PC-9 (cell line): ENCODE data around the gene CCDC60. TPM values are rescaled to one million over a fixed set of nuclear protein-coding genes. Genes with fewer than 3 reads are reported as not detected.

Experiments
- BruUV-seq: library from RNA; stranded (reverse); fragments of 400-500 nt; replicated peaks from 2 replicates; lab custom pipeline; 2021; lab: Mats Ljungman, UMichigan
- CTCF ChIA-PET: fragments of 300-600 bp; sonication (Branson Sonifier 250); formaldehyde crosslinking; loops from one replicate; lab custom pipeline; 2022; ENCODE audit warnings: antibody characterized with exemption; lab: Charles Lee
- POLR2A ChIA-PET: fragments of 300-600 bp; sonication (Branson Sonifier 250); formaldehyde crosslinking; loops from one replicate; lab custom pipeline; 2022; ENCODE audit warnings: antibody characterized with exemption; ENCODE audit not compliant: unreplicated experiment; lab: Charles Lee
- DNase-seq, 2 experiments: peaks; one replicate each; pipeline versions ENCODE4 v3.0.0 to v3.0.0-alpha.2; 2015 to 2022; ENCODE audit warnings: mixed read lengths in 1 of 2
- H2AFZ ChIP-seq: fragments of 200-600 bp; sonication (generic); 2 replicates; pipeline ENCODE4 v1.8.1; 2017; ENCODE audit warnings: antibody characterized with exemption
- H3F3A ChIP-seq: fragments of 200-600 bp; sonication (generic); 2 replicates; pipeline ENCODE4 v1.8.1; 2017; ENCODE audit warnings: antibody characterized with exemption, mild to moderate bottlenecking, low read depth; ENCODE audit not compliant: insufficient read depth
- H3K27ac ChIP-seq: fragments of 200-600 bp; sonication (generic); 2 replicates; pipeline ENCODE4 v1.6.1; 2016; ENCODE audit warnings: mixed run types
- H3K27me3 ChIP-seq: fragments of 200-600 bp; sonication (generic); 2 replicates; pipeline ENCODE4 v1.6.1; 2016; ENCODE audit warnings: low read depth, mixed run types; ENCODE audit not compliant: insufficient read depth
- H3K36me3 ChIP-seq: fragments of 200-600 bp; sonication (generic); 2 replicates; pipeline ENCODE4 v1.6.1; 2016; ENCODE audit warnings: low read depth, mixed run types
- H3K4me1 ChIP-seq: fragments of 200-600 bp; sonication (generic); replicated peaks from 2 replicates; pipeline ENCODE4 v1.6.1; 2016; ENCODE audit warnings: mixed run types; ENCODE audit not compliant: insufficient read depth
- H3K4me2 ChIP-seq: fragments of 200-600 bp; sonication (generic); 2 replicates; pipeline ENCODE4 v1.6.1; 2017; ENCODE audit warnings: mixed run types
- H3K4me3 ChIP-seq: fragments of 200-600 bp; sonication (generic); 2 replicates; pipeline ENCODE4 v1.6.1; 2016; ENCODE audit warnings: mixed run types
- H3K79me2 ChIP-seq: fragments of 200-600 bp; sonication (generic); 2 replicates; pipeline ENCODE4 v1.6.1; 2017; ENCODE audit warnings: low read depth, mixed run types
- H3K9me2 ChIP-seq: fragments of 200-600 bp; sonication (generic); 2 replicates; pipeline ENCODE4 v1.8.1; 2017; ENCODE audit warnings: mild to moderate bottlenecking; ENCODE audit not compliant: insufficient read depth
- H3K9me3 ChIP-seq: fragments of 200-600 bp; sonication (generic); 2 replicates; pipeline ENCODE4 v1.8.1; 2016; ENCODE audit warnings: low read depth; ENCODE audit not compliant: insufficient read depth
- H4K20me1 ChIP-seq: fragments of 200-600 bp; sonication (generic); 2 replicates; pipeline ENCODE4 v1.8.1; 2017; ENCODE audit not compliant: insufficient read depth
- EZH2 ChIP-seq: fragments of 200-600 bp; sonication (generic); IDR thresholded peaks from 2 replicates; pipeline ENCODE4 v1.8.0; 2017; ENCODE audit warnings: antibody characterized with exemption, low read depth
- intact Hi-C: fragments of 100-400 bp; cut with micrococcal nuclease; formaldehyde crosslinking; loops from one replicate; pipeline ENCODE4 v1.10.0; 2022; ENCODE audit not compliant: unreplicated experiment
- total RNA-seq: library from RNA; stranded (reverse); gene quantifications from 2 replicates; pipeline ENCODE4 v1.2.3, GENCODE V29; 2021
- TF ChIP-seq, protein P1 (sequence below): fragments of 200-600 bp; sonication (generic); conservative IDR thresholded peaks from 2 replicates; pipeline ENCODE4 v1.6.1; 2017; ENCODE audit warnings: mixed run types, antibody characterized with exemption, mild to moderate bottlenecking, moderate library complexity

Gene CCDC60
- total RNA-seq, 1 experiment from 2014 or later: not detected

DNA sequence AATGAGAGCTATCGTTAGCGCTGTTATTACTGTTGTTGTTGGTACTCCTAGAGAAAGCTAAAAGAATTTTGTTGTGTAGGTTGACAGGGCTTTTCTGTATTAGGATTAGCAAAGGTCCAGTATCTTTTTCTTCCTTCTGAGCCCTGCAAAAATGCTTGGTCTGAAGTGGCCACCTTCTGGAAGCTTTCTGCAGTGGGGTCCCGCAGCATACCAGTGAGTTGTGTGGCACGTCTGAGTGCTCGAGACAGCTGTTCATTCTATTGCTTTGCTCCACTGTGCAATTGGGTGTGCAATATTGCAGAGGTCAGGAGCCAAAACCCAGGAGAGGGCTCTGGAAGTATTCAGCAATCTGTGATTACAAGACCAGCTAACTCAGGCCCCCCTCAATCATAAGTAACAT is 57.1 kb downstream of the CCDC60 start:
- Histone ChIP-seq H3K4me1 (no peaks in the 10 kb centered on the region), H3K4me2 (no peak overlapping the region), H3K79me2 (no peaks in the 10 kb centered on the region), H3K36me3 (no peaks in the 10 kb centered on the region), H2AFZ (no peak overlapping the region), H3K27me3 (0 out of 2 replicates have a peak, but pooled peaks cover 5% of the 10 kb centered on the region), H3F3A (no peaks in the 10 kb centered on the region), H3K9me2 (no peaks in the 10 kb centered on the region), H3K27ac (no peak overlapping the region), H3K4me3 (no peak overlapping the region), H3K9me3 (no peaks in the 10 kb centered on the region), H4K20me1 (no peaks in the 10 kb centered on the region)
- no TSS peak for BruUV-seq
- POLR2A ChIA-PET: no interaction called here
- DNase-seq: no peak
- CTCF ChIA-PET: no interaction called here
- TF ChIP-seq, protein P1, sequence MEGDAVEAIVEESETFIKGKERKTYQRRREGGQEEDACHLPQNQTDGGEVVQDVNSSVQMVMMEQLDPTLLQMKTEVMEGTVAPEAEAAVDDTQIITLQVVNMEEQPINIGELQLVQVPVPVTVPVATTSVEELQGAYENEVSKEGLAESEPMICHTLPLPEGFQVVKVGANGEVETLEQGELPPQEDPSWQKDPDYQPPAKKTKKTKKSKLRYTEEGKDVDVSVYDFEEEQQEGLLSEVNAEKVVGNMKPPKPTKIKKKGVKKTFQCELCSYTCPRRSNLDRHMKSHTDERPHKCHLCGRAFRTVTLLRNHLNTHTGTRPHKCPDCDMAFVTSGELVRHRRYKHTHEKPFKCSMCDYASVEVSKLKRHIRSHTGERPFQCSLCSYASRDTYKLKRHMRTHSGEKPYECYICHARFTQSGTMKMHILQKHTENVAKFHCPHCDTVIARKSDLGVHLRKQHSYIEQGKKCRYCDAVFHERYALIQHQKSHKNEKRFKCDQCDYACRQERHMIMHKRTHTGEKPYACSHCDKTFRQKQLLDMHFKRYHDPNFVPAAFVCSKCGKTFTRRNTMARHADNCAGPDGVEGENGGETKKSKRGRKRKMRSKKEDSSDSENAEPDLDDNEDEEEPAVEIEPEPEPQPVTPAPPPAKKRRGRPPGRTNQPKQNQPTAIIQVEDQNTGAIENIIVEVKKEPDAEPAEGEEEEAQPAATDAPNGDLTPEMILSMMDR: no peak
- TF ChIP-seq EZH2: no peak
- intact Hi-C loops: no loop called here

- Histone ChIP-seq H3K9me3 (no peaks in the 10 kb centered on the region), H3F3A (no peaks in the 10 kb centered on the region), H3K36me3 (no peaks in the 10 kb centered on the region), H2AFZ (no peak overlapping the region), H3K27ac (no peak overlapping the region), H3K27me3 (no peaks in the 10 kb centered on the region), H3K9me2 (no peaks in the 10 kb centered on the region), H3K4me3 (no peak overlapping the region), H3K79me2 (no peaks in the 10 kb centered on the region), H3K4me2 (no peak overlapping the region), H4K20me1 (no peaks in the 10 kb centered on the region), H3K4me1 (no peaks in the 10 kb centered on the region)
- ChIA-PET CTCF (no interaction called here), POLR2A (no interaction called here)
- DNase-seq: no peak
- intact Hi-C loops: no loop called here
- BruUV-seq: no TSS peak
- TF ChIP-seq, protein P1: no peak
- TF ChIP-seq EZH2: no peak
Observed at GRCh38 chr12:119393677-119394076, 59.1 kb downstream of the CCDC60 start.

DNA sequence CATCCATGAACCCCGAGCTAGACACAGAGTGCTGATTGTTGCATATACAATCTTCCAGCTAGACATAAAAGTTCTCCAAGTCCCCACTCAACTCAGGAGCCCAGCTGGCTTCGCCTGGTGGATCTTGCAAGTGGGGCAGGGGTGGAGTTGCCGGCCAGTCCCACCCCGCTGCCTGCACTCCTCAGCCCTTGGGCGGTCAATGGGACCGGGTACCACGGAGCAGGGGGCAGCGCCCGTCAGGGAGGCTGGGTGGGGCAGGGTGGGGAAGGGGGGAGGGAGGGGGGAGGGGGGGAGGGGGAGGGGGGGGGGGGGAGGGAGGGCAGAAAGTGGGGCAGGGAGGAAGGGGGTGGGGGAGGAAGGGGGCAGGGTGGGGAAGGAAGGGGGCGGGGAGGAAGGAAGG is 63.0 kb downstream of the CCDC60 start:
- Histone ChIP-seq H3K9me3 (no peaks in the 10 kb centered on the region), H3K27ac (no peak overlapping the region), H3K4me1 (no peaks in the 10 kb centered on the region), H3K4me2 (no peak overlapping the region), H3K36me3 (no peaks in the 10 kb centered on the region), H3K9me2 (no peaks in the 10 kb centered on the region), H3K4me3 (no peak overlapping the region), H3K27me3 (peaks cover 7% of the 10 kb centered on the region; the same call in 1 of the 2 replicates), H2AFZ (no peak overlapping the region), H3K79me2 (no peaks in the 10 kb centered on the region), H3F3A (no peaks in the 10 kb centered on the region), H4K20me1 (no peaks in the 10 kb centered on the region)
- no peak for DNase-seq
- intact Hi-C loops: no loop called here
- CTCF ChIA-PET: no interaction called here
- TF ChIP-seq, protein P1: no peak
- BruUV-seq: no TSS peak
- POLR2A ChIA-PET: no interaction called here
